GM12875 (cell line): Measurements from ENCODE around the gene GTF3C4.

Experiments used
- H3K4me3 ChIP-seq: one replicate; pipeline ENCODE4 v1.5.1; 2011; ENCODE audit warnings: low read depth, low read length, control low read depth
- CTCF ChIP-seq: IDR thresholded peaks from 2 replicates; pipeline ENCODE4 v1.5.1; 2011; ENCODE audit warnings: low read depth, mild to moderate bottlenecking, control low read depth, inconsistent platforms, low read length, moderate library complexity, borderline replicate concordance; ENCODE audit not compliant: insufficient read depth

Gene GTF3C4

GRCh38 chr9:132674485-132674884 lies 4.2 kb downstream of the GTF3C4 start:
- TF ChIP-seq CTCF: no peak

GRCh38 chr9:132677976-132678375 lies 7.7 kb downstream of the GTF3C4 start:
- no peak overlapping the region for H3K4me3 ChIP-seq
- no peak for TF ChIP-seq CTCF

More at GRCh38 chr9:132674485-132674884, 4.2 kb downstream of the GTF3C4 start:
- no peak overlapping the region for H3K4me3 ChIP-seq

GRCh38 chr9:132679946-132680625 lies 9.8 kb downstream of the GTF3C4 start:
- no peak for TF ChIP-seq CTCF
- no peak overlapping the region for H3K4me3 ChIP-seq

GRCh38 chr9:132681561-132681960 lies 11.3 kb downstream of the GTF3C4 start:
- TF ChIP-seq CTCF: no peak
- H3K4me3 ChIP-seq: no peak overlapping the region

- no peak overlapping the region for H3K4me3 ChIP-seq
- TF ChIP-seq CTCF: no peak
These were observed 13.6 kb downstream of the GTF3C4 start for GRCh38 chr9:132683873-132684272.

GRCh38 chr9:132690696-132691095 lies 20.4 kb downstream of the GTF3C4 start:
- TF ChIP-seq CTCF: no peak
- no peak overlapping the region for H3K4me3 ChIP-seq

- no peak overlapping the region for H3K4me3 ChIP-seq
- TF ChIP-seq CTCF: no peak
These were observed 23.9 kb downstream of the GTF3C4 start for GRCh38 chr9:132694144-132694543.
